Measurements from ENCODE around the gene MMP27. TPM values are rescaled to one million over a fixed set of nuclear protein-coding genes. Genes with fewer than 3 reads are reported as not detected.

Gene MMP27
- polyA plus RNA-seq, 1 of the 3 experiments (the other 2 are of a cell fraction) = not detected

GRCh38 chr11:102685754-102686153, 19.8 kb downstream of the MMP27 start:
- no peaks in the 10 kb centered on the region for H3K9me2 ChIP-seq
- no peaks in the 10 kb centered on the region for H3K36me3 ChIP-seq (replicated peaks in 1 of 2; ENCODE audit: control insufficient read depth in 1 of 2, insufficient read depth in 2 of 2, low read length in 1 of 2)
- CTCF ChIA-PET = interaction anchor here (1.7 kb wide), 1 partner anchor 19 kb away, joined by 5 read pairs; no protein-coding TSS in a partner anchor
- H3K27ac ChIP-seq (ENCODE audit: low read depth in 2 of 2, low read length in 1 of 2) = no peak overlapping the region
- no peaks in the 10 kb centered on the region for H3K9me3 ChIP-seq
- no peak for DNase-seq
- no peaks in the 10 kb centered on the region for H3K4me1 ChIP-seq (ENCODE audit: control insufficient read depth in 1 of 2, insufficient read depth in 2 of 2, low read depth in 1 of 2, low read length in 1 of 2)
- TF ChIP-seq RCOR1 (IDR thresholded peaks at IDR 0.05; ENCODE audit: low read length) (no peak), FOXJ3 (CRISPR knock-in tag; IDR thresholded peaks at IDR 0.05) (no peak), SMC3 (IDR thresholded peaks at IDR 0.05; ENCODE audit: low read depth, low read length) (no peak), ELF1 (IDR thresholded peaks at IDR 0.05) (no peak), CHD2 (IDR thresholded peaks at IDR 0.05; ENCODE audit: low read length, partially characterized antibody) (no peak), RXRA (IDR thresholded peaks at IDR 0.05; ENCODE audit: borderline replicate concordance, low read depth) (no peak), EZH2phosphoT487 (IDR thresholded peaks at IDR 0.05; ENCODE audit: borderline replicate concordance, low read depth) (no peak), POLR2AphosphoS5 (IDR thresholded peaks at IDR 0.05; ENCODE audit: low read depth, low read length) (no peak), FOSL2 (IDR thresholded peaks at IDR 0.05; ENCODE audit: borderline replicate concordance, low read depth) (no peak), RFX5 (IDR thresholded peaks at IDR 0.05; ENCODE audit: low read length) (no peak), MEF2A (IDR thresholded peaks at IDR 0.05; ENCODE audit: borderline replicate concordance, low read depth) (no peak)
- TF ChIP-seq, protein P1, sequence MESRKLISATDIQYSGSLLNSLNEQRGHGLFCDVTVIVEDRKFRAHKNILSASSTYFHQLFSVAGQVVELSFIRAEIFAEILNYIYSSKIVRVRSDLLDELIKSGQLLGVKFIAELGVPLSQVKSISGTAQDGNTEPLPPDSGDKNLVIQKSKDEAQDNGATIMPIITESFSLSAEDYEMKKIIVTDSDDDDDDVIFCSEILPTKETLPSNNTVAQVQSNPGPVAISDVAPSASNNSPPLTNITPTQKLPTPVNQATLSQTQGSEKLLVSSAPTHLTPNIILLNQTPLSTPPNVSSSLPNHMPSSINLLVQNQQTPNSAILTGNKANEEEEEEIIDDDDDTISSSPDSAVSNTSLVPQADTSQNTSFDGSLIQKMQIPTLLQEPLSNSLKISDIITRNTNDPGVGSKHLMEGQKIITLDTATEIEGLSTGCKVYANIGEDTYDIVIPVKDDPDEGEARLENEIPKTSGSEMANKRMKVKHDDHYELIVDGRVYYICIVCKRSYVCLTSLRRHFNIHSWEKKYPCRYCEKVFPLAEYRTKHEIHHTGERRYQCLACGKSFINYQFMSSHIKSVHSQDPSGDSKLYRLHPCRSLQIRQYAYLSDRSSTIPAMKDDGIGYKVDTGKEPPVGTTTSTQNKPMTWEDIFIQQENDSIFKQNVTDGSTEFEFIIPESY (IDR thresholded peaks at IDR 0.05; ENCODE audit: borderline replicate concordance, low read depth) = no peak
- TF ChIP-seq, protein P2, sequence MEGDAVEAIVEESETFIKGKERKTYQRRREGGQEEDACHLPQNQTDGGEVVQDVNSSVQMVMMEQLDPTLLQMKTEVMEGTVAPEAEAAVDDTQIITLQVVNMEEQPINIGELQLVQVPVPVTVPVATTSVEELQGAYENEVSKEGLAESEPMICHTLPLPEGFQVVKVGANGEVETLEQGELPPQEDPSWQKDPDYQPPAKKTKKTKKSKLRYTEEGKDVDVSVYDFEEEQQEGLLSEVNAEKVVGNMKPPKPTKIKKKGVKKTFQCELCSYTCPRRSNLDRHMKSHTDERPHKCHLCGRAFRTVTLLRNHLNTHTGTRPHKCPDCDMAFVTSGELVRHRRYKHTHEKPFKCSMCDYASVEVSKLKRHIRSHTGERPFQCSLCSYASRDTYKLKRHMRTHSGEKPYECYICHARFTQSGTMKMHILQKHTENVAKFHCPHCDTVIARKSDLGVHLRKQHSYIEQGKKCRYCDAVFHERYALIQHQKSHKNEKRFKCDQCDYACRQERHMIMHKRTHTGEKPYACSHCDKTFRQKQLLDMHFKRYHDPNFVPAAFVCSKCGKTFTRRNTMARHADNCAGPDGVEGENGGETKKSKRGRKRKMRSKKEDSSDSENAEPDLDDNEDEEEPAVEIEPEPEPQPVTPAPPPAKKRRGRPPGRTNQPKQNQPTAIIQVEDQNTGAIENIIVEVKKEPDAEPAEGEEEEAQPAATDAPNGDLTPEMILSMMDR (IDR thresholded peaks at IDR 0.05) = no peak
- POLR2A ChIA-PET = no interaction called here
- no peak overlapping the region for H2AFZ ChIP-seq (ENCODE audit: low read depth)
- peaks cover 4% of the 10 kb centered on the region for H3F3A ChIP-seq (replicated peaks; ENCODE audit: insufficient read depth)
- 66% methylated on average over 2 of the region's 2 CpGs for WGBS (ENCODE audit: low lambda C conversion rate)
- no peaks in the 10 kb centered on the region for H3K79me2 ChIP-seq (ENCODE audit: insufficient read depth)
- H3K27me3 ChIP-seq (ENCODE audit: insufficient read depth) = peaks cover 4% of the 10 kb centered on the region
- no peaks in the 10 kb centered on the region for H4K20me1 ChIP-seq (ENCODE audit: insufficient read depth)
- H3K4me2 ChIP-seq = no peak overlapping the region
- H3K4me3 ChIP-seq (ENCODE audit: low read depth in 2 of 2, low read length in 1 of 2) = no peak overlapping the region
- H3K9ac ChIP-seq = no peak overlapping the region

DNA sequence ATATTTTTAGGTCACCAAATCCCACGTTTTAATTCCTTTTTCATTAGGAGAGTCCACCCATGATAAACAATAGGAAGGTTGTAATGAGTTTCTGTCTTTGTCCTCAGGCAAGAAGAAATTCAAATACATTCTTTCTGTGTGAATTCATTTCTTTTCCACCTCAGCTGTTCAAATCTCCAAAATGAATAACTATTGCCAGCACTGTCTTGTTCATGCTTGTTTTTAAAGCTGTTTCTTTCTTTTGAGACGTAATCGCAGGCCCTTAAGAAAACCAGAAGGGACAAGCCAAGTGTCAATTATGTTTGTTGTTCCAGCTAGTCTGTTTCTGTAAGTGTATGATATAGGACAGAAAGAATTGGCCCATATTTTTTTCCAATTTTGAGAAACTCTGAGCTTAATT, 20.2 kb downstream of the MMP27 start:
- TF ChIP-seq RXRA (IDR thresholded peaks at IDR 0.05; ENCODE audit: borderline replicate concordance, low read depth) (no peak), YY1 (IDR thresholded peaks at IDR 0.05; ENCODE audit: low read depth) (no peak), SMC3 (IDR thresholded peaks at IDR 0.05; ENCODE audit: low read depth, low read length) (no peak)
- TF ChIP-seq, protein P2 (IDR thresholded peaks at IDR 0.05) = no peak
- H4K20me1 ChIP-seq (ENCODE audit: insufficient read depth) = no peaks in the 10 kb centered on the region
- DNase-seq = no peak
- H3K9ac ChIP-seq = no peak overlapping the region
- 39% methylated on average over 3 of the region's 3 CpGs for WGBS (ENCODE audit: low lambda C conversion rate)
- no peaks in the 10 kb centered on the region for H3K9me2 ChIP-seq
- ChIA-PET CTCF (interaction anchor here (1.7 kb wide), 1 partner anchor 19 kb away, joined by 5 read pairs; no protein-coding TSS in a partner anchor), POLR2A (no interaction called here)
- no peak overlapping the region for H3K4me2 ChIP-seq
- H3K4me1 ChIP-seq (ENCODE audit: control insufficient read depth in 1 of 2, insufficient read depth in 2 of 2, low read depth in 1 of 2, low read length in 1 of 2) = no peaks in the 10 kb centered on the region
- H2AFZ ChIP-seq (ENCODE audit: low read depth) = no peak overlapping the region
- peaks cover 4% of the 10 kb centered on the region for H3K27me3 ChIP-seq (ENCODE audit: insufficient read depth)
- H3K4me3 ChIP-seq (ENCODE audit: low read depth in 2 of 2, low read length in 1 of 2) = no peak overlapping the region
- H3K9me3 ChIP-seq = no peaks in the 10 kb centered on the region
- no peaks in the 10 kb centered on the region for H3K79me2 ChIP-seq (ENCODE audit: insufficient read depth)
- peaks cover 4% of the 10 kb centered on the region for H3F3A ChIP-seq (replicated peaks; ENCODE audit: insufficient read depth)
- H3K27ac ChIP-seq (ENCODE audit: low read depth in 2 of 2, low read length in 1 of 2) = no peak overlapping the region
- H3K36me3 ChIP-seq (replicated peaks in 1 of 2; ENCODE audit: control insufficient read depth in 1 of 2, insufficient read depth in 2 of 2, low read length in 1 of 2) = no peaks in the 10 kb centered on the region

Data from SK-N-SH (cell line).